HG03159 (cell line): ENCODE results near the gene ABCE1.

ENCODE experiments used
- ATAC-seq: cut with Tn5 transposase; IDR thresholded peaks from one replicate; pipeline ENCODE4 v1.9.1; 2021; ENCODE audit warnings: mild to moderate bottlenecking, moderate library complexity; ENCODE audit not compliant: unreplicated experiment

The ABCE1 gene

GRCh38 chr4:145097821-145098674, at the start of gene ABCE1, which contains the start of gene ANAPC10:
TSS of gene ABCE1 (plus strand) at chr4:145098311. CDS start at chr4:145104413, 6,102 bp downstream.
TSS of gene ANAPC10 (minus strand) at chr4:145098196. CDS start at chr4:145096099, 2,097 bp downstream.
- ATAC-seq: peak; percentile 81

- no peak for ATAC-seq
Measured at GRCh38 chr4:145048817-145049216, 49.3 kb upstream of the ABCE1 start.

DNA sequence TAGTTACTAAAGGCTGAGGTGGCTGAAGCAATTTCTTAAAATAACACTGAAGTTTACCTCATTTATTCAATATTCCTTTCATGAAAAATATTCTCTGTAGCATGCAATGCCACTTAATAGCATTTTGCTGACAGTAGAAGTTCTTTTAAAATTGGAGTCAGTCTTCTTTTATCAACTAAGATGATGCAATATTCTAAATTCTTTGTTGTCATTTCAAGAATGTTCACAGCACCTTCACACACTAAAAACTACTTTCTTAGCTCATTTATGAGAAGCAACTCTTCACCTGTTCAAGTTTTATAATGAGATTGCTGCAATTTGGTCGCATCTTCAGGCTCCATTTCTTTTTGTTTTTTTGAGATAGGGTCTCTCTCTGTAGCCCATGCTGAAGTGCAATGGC, 48.9 kb upstream of the ABCE1 start:
- no peak for ATAC-seq

- no peak for ATAC-seq
Measured at GRCh38 chr4:145055533-145056257, 42.4 kb upstream of the ABCE1 start.

DNA sequence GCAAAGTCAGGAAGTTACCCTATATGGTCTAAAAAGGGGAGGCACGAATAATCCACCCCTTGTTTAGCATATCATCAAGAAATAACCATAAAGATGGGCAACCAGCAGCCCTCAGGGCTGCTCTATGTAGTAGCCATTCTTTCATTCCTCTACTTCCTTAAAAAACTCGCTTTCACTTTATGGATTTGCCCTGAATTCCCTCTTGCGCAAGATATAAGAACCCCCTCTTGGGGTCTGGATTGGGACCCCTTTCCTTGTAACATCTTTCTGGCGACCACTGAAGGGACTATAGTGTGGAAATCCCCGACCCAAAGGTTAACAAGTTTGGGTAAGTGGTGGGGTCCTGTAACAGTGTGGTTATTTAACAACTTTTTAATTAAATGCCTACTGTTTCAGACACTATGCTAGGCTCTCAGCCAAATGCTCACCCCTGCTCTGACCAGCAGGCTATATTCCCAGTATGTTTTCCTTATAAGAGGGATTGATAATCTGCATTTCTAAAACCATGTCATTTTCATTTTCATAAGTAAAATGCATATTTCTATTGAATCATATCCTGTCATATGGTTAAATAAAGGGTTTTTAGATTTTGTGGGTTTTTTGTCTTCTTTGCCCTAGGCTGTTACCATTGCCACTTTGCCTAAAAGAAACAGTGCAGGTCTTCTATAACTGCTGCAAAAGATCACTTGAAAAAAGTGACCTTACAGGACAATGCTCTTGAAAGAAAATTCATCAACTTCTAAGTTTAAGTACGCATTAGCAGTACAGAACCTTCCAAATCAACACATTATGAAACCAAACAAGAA, 41.6 kb upstream of the ABCE1 start:
- ATAC-seq: no peak

GRCh38 chr4:145058256-145058655, 39.9 kb upstream of the ABCE1 start:
- ATAC-seq: no peak

DNA sequence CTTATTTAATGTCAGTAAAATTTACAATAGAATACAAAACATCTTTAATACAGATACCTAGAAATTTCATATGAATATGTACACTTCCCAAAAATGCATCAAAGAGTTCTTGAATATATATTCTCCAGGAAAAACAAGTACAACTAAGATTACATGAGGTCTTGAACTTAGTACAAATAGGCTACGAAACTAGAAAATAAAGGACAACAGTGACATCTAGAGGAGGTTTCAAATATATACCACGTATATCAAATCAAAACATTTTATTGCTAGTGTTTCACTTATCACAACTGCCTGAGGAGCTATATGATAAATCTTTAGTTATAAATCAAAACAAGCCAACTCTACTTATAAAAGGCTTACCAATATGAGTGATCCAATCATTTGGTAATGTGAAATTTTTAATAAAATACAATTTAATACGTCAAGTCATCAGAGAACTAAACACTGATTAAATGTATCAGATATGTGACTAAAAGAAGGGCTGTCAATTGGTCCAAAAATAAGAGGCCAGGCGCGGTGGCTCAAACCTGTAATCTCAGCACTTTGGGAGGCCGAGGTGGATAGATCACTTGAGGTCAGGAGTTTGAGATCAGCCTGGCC, 36.7 kb upstream of the ABCE1 start:
- peak; percentile 65 for ATAC-seq

- ATAC-seq: no peak
Measured at GRCh38 chr4:145066063-145066501, 32.0 kb upstream of the ABCE1 start.

- no peak for ATAC-seq
Measured at GRCh38 chr4:145069361-145069760, 28.8 kb upstream of the ABCE1 start.

DNA sequence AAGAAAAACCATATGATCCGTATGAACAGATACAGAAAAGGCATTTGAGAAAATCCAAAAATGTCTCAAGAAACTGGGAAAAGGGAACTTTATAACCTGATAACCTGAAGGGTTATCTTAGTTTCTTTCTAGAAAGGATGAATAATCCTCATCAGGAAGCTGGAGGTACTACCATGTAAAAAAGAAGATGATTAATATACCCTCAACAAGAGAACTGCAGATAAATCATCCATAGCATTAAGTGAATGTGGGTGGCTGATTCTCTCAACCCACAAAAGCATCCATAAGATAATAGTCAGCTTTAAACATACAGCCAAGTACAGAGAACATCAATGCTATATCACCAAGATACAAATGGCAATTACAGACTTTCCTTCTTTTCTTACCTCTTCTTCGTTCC, 26.6 kb upstream of the ABCE1 start:
- ATAC-seq: no peak

DNA sequence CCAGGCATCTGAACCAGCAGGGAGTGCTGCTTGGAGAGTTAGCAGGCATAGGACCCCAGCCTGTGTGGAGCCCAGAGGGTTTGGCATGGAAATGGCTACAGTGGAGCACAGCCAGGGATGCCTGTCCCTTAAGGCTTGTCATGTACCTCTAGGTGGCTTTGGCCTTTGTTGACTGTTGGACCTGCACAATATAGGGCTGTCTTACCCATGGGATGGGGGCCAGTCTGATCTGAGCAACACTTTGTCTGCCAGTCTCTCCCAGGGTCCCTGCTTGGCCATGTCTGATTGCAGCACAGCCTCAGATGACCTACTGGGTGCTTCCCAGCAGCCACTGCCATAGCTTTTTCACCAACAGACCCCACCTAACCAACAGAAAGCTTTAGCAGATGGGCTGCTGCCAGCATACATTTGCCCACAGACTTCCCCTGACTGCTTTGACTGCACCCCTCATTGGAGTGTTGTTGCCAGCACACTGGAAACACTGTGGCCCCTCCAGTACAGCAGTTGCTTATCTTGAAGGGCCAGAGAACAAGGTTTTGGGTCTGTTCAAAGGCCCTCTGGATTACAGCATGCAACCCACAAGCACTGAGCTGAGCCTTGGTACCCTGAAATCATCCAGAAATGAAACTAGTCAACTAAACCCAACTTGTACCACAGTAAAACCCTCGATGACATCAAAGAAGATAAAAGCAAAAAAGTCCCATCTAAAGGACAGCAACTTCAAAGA, 22.2 kb upstream of the ABCE1 start:
- ATAC-seq: no peak

DNA sequence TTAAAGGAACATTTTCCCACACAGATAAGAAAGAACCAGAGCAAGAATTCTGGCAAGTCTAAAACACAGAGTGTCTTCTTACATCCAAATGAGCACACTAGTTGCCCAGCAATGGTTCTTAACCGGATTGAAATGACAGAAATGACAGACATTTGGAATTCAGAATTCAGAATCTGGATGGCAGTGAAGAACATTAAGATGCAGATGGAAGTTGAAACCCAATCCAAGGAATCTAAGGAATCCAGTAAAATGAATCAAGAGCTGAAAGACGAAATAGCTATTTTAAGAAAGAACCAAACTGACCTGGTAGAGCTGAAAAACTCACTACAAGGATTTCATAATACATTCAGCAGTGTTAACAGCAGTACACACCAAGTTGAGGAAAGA, 21.6 kb upstream of the ABCE1 start:
- ATAC-seq: no peak

DNA sequence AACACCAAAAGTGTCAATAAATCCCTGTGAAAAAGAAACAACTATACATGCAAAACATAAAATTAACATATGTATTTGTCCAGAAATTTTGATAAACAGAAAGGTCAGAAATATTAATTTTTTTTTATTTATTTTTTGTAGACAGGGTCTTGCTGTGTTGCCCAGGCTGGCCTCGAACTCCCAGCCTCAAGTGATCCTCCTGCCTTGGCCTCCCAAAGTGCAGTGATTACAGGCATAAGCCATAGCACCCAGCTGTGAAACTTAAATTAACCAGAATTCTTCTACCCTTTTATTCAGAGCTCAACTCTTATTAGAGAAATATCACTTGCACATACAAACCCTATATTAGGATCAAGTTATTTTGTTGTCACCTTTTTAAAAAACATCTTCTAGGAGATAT, 16.4 kb upstream of the ABCE1 start:
- no peak for ATAC-seq

DNA sequence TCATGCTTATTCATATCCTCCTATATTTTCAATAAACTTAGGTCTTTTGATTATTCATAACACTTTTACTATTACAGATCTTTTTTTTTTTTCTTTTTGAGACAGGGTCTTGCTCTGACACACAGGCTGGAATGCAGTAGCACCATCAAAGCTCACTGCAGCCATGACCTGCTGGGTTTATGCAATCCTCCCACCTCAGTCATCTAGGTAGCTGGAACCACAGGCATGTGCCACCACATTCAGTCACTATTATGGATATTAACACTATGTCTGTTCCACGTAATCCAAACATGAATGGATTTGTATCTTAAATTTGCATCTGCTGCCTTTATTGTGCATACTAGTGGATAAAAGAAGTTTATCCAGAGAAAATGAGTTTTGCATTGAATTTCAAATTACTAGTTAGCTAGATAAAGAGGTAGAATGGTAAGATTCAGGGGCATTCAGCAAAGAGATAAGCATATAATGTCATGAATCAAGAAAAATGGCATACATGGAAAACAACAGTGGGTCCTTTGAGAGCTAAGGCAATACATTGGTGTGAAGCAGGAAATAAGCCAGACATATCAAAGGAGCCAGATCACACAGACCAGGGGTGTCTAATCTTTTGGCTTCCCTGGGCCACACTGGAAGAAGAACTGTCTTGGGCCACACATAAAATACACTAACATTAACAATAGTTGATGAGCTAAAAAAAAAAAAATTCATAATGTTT, 14.1 kb upstream of the ABCE1 start:
- no peak for ATAC-seq

GRCh38 chr4:145090380-145090779, 7.7 kb upstream of the ABCE1 start:
- ATAC-seq: no peak

- ATAC-seq: no peak
Measured at GRCh38 chr4:145093638-145094037, 4.5 kb upstream of the ABCE1 start.

DNA sequence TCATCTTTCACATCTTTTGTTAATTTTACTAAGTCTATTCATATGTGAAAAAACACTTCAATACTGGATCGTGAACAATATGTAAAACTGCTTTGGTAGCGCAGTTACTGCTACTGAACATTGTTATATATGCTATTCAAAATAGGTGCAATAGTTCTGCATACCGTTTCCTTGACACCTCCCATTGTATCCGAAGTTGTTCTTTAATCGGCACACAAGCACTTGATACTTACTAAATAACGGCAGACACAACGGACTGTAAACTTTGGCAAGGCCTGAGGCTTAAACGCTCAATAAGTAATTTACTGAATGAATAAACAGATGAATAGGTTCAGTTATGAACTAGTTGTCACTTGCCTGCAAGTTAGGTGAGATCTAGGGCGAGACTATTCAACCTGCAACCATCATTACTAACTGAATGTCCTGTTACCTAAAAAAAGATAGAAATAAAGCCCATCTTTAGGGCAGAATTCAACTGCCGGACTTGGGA, 735 bp upstream of the ABCE1 start:
- peak; percentile 2 for ATAC-seq

GRCh38 chr4:145098675-145099037, 545 bp downstream of the ABCE1 start:
- ATAC-seq: peak; percentile 22

DNA sequence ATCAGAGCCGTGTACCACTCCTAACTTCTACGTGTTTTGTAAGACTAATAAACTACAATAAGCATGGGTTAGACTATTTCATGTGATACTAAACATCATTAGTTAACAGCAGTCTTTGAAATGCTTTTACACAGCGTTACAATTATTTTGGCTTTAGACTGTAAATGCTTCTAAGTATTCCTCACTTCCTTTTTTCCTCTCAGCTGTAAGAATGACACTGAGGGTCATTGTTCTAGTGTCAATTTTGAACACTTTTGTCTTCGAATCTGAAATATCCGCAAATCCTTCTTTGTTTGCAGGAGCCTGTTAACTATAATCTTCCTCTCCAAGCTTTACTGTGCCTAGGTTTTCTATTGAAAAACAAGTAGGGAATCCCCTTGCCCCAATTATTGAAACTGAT, 1.5 kb downstream of the ABCE1 start:
- no peak for ATAC-seq
